WERI-Rb-1 (cell line): ENCODE measurements around the gene CFAP57.

ENCODE experiments used
- DNase-seq: peaks from one replicate; pipeline ENCODE4 v3.0.0-alpha.2; 2020
- H3K27ac ChIP-seq: fragments of 250-450 bp; sonication (Bioruptor Pico); 2 replicates; pipeline ENCODE4 v1.5.1; 2020; ENCODE audit warnings: mild to moderate bottlenecking, moderate library complexity
- H3K27me3 ChIP-seq: fragments of 250-450 bp; sonication (Bioruptor Pico); 2 replicates; pipeline ENCODE4 v1.5.1; 2021; ENCODE audit warnings: mild to moderate bottlenecking, low read depth, moderate library complexity; ENCODE audit not compliant: insufficient read depth, severe bottlenecking
- H3K36me3 ChIP-seq: fragments of 250-450 bp; sonication (Bioruptor Pico); 2 replicates; pipeline ENCODE4 v1.5.1; 2020; ENCODE audit warnings: mild to moderate bottlenecking, moderate library complexity
- H3K4me3 ChIP-seq: 2 replicates; pipeline ENCODE4 v1.5.1; 2011; ENCODE audit warnings: low read depth, mild to moderate bottlenecking, control low read depth, low read length
- H3K9me3 ChIP-seq: fragments of 250-450 bp; sonication (Bioruptor Pico); 2 replicates; pipeline ENCODE4 v1.5.1; 2021; ENCODE audit warnings: mild to moderate bottlenecking, moderate library complexity; ENCODE audit not compliant: severe bottlenecking
- TF ChIP-seq, protein P1 (sequence below): IDR thresholded peaks from 2 replicates; pipeline ENCODE4 v1.5.1; 2011; ENCODE audit warnings: low read depth, mild to moderate bottlenecking, control low read depth, inconsistent platforms, low read length

CFAP57 gene

DNA sequence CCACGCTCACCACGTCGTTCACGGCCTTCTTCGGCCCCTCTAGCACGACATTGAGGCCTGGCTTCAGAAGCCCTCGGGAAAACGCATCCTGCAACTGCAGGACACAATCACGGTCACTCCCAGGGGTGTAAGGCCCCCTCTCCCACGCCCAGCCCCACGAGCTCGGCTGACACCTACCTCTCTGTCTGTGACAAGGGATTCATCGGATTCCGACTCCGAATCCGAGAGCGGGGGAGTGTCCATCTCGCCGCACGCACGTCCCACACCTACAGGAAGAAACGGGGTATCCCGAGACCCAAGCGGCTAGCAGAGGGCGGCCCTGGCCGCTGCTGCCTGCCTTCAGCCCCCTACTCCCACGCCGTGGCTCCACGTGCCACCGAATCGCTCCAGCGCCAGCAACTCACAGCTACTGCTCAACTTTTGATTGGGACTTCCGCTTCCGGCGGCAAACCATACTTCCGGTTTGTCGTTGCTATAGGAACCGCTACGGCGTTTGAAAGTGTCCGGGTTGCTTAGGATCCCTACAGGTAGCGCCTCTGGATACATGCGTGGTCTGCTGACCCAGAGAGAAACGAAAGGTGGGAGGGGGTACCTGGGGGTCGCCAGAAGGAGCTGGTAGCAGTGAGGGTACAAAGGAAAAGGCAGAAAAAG is at the start of gene CFAP57, which contains the start of gene EBNA1BP2:
CFAP57 (plus strand) TSS at position 455 of the 651 bp plus-strand sequence. CDS start 424 bp downstream, outside the sequence.
EBNA1BP2 (minus strand) TSS at position 415 of the 651 bp plus-strand sequence; CDS start at position 243, 172 bp downstream.
- no peaks in the 10 kb centered on the region for H3K9me3 ChIP-seq
- peaks cover 36% of the 10 kb centered on the region for H3K36me3 ChIP-seq
- peak within 1 kb of the TSS; percentile 73 for H3K4me3 ChIP-seq
- peak; percentile 87 for DNase-seq
- TF ChIP-seq, protein P1, sequence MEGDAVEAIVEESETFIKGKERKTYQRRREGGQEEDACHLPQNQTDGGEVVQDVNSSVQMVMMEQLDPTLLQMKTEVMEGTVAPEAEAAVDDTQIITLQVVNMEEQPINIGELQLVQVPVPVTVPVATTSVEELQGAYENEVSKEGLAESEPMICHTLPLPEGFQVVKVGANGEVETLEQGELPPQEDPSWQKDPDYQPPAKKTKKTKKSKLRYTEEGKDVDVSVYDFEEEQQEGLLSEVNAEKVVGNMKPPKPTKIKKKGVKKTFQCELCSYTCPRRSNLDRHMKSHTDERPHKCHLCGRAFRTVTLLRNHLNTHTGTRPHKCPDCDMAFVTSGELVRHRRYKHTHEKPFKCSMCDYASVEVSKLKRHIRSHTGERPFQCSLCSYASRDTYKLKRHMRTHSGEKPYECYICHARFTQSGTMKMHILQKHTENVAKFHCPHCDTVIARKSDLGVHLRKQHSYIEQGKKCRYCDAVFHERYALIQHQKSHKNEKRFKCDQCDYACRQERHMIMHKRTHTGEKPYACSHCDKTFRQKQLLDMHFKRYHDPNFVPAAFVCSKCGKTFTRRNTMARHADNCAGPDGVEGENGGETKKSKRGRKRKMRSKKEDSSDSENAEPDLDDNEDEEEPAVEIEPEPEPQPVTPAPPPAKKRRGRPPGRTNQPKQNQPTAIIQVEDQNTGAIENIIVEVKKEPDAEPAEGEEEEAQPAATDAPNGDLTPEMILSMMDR = no peak
- peak within 1 kb of the TSS; percentile 32 for H3K27ac ChIP-seq
- H3K27me3 ChIP-seq = no peaks in the 10 kb centered on the region

DNA sequence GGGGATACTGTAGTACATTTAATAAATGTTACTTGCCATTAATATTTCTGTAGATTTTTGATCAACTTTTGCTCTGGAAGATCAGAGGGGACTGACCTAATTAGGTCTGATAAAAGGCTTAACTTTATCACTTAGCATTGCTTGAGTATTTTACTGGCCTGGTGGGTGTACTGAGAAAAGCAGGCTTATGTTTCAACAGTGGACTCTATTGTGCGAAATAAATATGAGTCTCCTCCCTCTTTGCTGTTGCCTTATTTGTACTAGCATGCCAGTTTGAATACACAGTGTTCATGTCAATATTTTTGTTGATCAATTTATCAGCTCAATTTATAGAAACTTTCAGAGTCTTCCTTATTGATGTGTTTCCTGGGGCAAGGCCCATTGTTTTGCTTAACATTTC is 49.1 kb upstream of the CFAP57 start:
- DNase-seq = no peak
- TF ChIP-seq, protein P1 = no peak
- Histone ChIP-seq H3K9me3 (no peaks in the 10 kb centered on the region), H3K27ac (no peak overlapping the region), H3K36me3 (no peaks in the 10 kb centered on the region), H3K4me3 (no peak overlapping the region), H3K27me3 (no peaks in the 10 kb centered on the region)

DNA sequence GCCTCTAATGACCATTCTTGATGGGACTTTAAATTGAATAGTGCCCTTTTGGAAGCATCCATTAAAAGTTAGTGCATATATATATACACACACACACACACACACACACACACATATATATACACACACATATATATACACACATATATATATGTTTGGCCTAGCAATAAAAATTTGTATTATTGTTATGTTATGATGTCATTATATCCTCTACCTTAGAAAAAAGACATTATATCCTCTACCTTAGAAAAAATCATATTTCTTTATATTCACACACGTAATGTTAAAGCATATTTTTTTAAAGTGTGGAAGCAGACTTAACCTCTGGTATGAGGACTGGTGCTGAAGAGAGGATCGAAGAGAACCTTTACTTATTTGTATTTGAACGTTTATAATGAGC is 43.3 kb upstream of the CFAP57 start:
- no peak overlapping the region for H3K27ac ChIP-seq
- H3K36me3 ChIP-seq = no peaks in the 10 kb centered on the region
- no peaks in the 10 kb centered on the region for H3K27me3 ChIP-seq
- no peak overlapping the region for H3K4me3 ChIP-seq
- TF ChIP-seq, protein P1 = no peak
- DNase-seq = no peak
- H3K9me3 ChIP-seq = no peaks in the 10 kb centered on the region

DNA sequence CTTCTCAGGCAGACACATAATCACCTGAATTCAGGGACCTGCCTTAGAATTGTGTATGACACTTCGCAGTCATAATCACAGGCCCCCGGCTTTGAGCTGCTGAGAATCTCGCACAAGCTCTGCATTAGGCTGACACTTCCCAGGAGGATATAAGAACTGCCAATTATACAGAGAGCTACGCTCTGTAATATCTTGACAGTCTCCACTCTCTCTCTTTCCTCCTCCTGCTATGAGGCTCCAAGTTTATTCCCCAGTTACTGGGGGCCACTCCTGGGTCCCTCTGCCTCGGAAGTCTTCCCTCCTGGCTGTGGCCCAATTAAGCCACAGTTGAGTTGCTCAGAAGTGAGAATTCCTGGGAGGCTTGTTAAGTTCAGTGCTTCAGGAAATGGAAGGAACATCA is 42.7 kb upstream of the CFAP57 start:
- no peak overlapping the region for H3K27ac ChIP-seq
- TF ChIP-seq, protein P1 = no peak
- H3K27me3 ChIP-seq = no peaks in the 10 kb centered on the region
- DNase-seq = peak; percentile 59
- H3K9me3 ChIP-seq = no peaks in the 10 kb centered on the region
- H3K36me3 ChIP-seq = no peaks in the 10 kb centered on the region
- H3K4me3 ChIP-seq = no peak overlapping the region

DNA sequence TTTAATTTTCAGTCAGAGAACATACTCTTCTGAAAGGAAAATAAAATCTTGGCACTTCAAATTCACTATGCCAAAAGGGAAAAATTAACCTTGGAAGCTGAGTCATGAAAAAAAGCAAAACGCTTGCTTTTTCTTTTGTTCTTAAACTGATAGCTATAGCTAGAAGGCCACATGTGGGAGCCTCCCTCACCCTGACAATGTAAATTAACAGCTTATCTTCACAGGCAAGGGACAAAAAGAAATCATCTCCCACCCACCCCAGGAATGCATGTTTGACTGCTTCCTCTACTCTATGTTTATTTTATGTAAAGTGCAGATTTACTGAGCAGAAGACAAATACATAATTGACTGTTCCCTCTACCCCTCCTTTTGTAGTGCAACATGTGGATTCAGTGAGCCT is 38.1 kb upstream of the CFAP57 start:
- TF ChIP-seq, protein P1 = no peak
- no peak overlapping the region for H3K4me3 ChIP-seq

DNA sequence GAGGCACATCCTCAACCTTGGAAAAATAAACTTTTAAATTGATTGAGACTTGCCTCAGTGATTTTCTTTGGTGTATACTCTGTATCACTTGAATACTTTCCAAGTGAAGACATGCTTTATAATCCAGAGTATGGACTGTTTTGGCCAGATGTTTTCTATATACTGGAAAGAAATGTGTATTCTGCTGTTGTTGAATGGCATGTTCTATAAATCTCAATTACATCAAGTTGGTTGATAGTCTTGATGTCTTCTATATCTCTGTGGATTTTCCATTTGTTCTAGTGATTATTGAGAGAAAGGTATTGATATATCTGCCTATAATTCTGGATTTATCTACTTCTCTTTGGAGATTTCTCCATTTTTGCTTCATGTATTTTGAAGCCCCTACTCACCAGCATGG is 37.5 kb upstream of the CFAP57 start:
- Histone ChIP-seq H3K36me3 (no peaks in the 10 kb centered on the region), H3K27me3 (no peaks in the 10 kb centered on the region), H3K27ac (no peak overlapping the region), H3K4me3 (no peak overlapping the region), H3K9me3 (peaks cover 2% of the 10 kb centered on the region)
- TF ChIP-seq, protein P1 = no peak
- DNase-seq = no peak

More for the DNA sequence above, 38.1 kb upstream of the CFAP57 start:
- Histone ChIP-seq H3K27me3 (no peaks in the 10 kb centered on the region), H3K27ac (no peak overlapping the region), H3K9me3 (peaks cover 2% of the 10 kb centered on the region), H3K36me3 (no peaks in the 10 kb centered on the region)
- no peak for DNase-seq
